Measurements from ENCODE around the gene RELA. TPM values are rescaled to one million over a fixed set of nuclear protein-coding genes. Genes with fewer than 3 reads are reported as not detected.
"Not testable (repeated sequence)": the region's sequence is repeated elsewhere in the genome, so short reads cannot be mapped to it uniquely, and the experiment has no call there.

RELA gene
- total and polyA plus RNA-seq, 7 experiments from 2014 or later, result 54.6 to 303 (median 148) TPM

DNA sequence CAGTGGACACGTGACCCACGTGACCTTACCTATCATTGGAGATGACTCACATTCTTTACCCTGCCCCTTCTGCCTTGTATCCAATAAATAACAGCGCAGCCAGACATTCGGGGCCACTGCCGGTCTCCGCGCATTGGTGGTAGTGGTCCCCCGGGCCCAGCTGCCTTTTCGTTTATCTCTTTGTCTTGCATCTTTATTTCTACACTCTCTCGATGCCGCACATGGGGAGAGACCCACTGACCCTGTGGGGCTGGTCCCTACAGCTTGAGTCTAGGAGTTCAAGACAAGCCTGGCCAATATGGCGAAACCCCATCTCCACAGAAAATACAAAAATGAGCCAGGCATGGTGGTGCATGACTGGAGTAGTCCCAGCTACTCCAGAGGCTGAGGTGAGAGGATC lies 44.3 kb upstream of the RELA start:
- ATAC-seq; H3K4me3 ChIP-seq (ENCODE audit: low read length); H3K9me3 Mint-ChIP-seq; H3K4me1 ChIP-seq (ENCODE audit: control insufficient read depth in 2 of 2, insufficient read depth in 2 of 2, low read length in 2 of 2); intact Hi-C loops (cut with micrococcal nuclease); H3K27me3 ChIP-seq (ENCODE audit: control insufficient read depth in 2 of 2, insufficient read depth in 2 of 2, low read length in 2 of 2); H3K36me3 ChIP-seq (ENCODE audit: control insufficient read depth in 2 of 3, insufficient read depth in 3 of 3, low read length in 3 of 3); H3K36me3 Mint-ChIP-seq; DNase-seq; H3K27ac ChIP-seq (ENCODE audit: low read depth, low read length); H3K9me3 ChIP-seq (ENCODE audit: control insufficient read depth in 2 of 3, low read length in 3 of 3): not testable (repeated sequence)
- CTCF ChIA-PET, result interaction anchor here (1.0 kb wide), 1 partner anchor 110 kb away, joined by 6 read pairs; no protein-coding TSS in a partner anchor
- Mint-ChIP-seq H3K27ac (peak overlapping the region in 2 of 9 donors; percentile 38 to 51), H3K27me3 (peaks cover 0 to 12% (median 0%) of the 10 kb centered on the region in 5 donors), H3K4me1 (peaks cover 0 to 18% (median 5%) of the 10 kb centered on the region in 7 donors), H3K4me3 (peak overlapping the region in 1 of 10 donors; percentile 12)
- POLR2A ChIA-PET, result interaction anchor here (0.6 kb wide), 1 partner anchor 227 kb away, joined by 3 read pairs; no protein-coding TSS in a partner anchor

- H3K27ac ChIP-seq (ENCODE audit: low read depth, low read length); H3K9me3 Mint-ChIP-seq; ATAC-seq; H3K36me3 ChIP-seq (ENCODE audit: control insufficient read depth in 2 of 3, insufficient read depth in 3 of 3, low read length in 3 of 3); H3K36me3 Mint-ChIP-seq; H3K27ac Mint-ChIP-seq; H3K4me1 ChIP-seq (ENCODE audit: control insufficient read depth in 2 of 2, insufficient read depth in 2 of 2, low read length in 2 of 2); H3K9me3 ChIP-seq (ENCODE audit: control insufficient read depth in 2 of 3, low read length in 3 of 3); H3K27me3 ChIP-seq (ENCODE audit: control insufficient read depth in 2 of 2, insufficient read depth in 2 of 2, low read length in 2 of 2); H3K4me3 ChIP-seq (ENCODE audit: low read length); POLR2A ChIA-PET: not testable (repeated sequence)
- Mint-ChIP-seq H3K4me1 (peaks cover 0 to 14% (median 4%) of the 10 kb centered on the region in 7 donors), H3K27me3 (peaks cover 0 to 12% (median 0%) of the 10 kb centered on the region in 5 donors), H3K4me3 (peak overlapping the region in 3 of 10 donors; percentile 28 to 34 (median 33))
- DNase-seq, result peak; percentile 43 to 73 (median 66)
- CTCF ChIA-PET, result interaction anchor here (1.0 to 2.5 kb wide), 6 partner anchors 10 to 316 kb away, joined by 3 to 13 read pairs (median 4); no protein-coding TSS in a partner anchor
- intact Hi-C loops (cut with micrococcal nuclease), result loop anchor here (1.0 kb wide), 4 partner anchors 80 to 316 kb away; no protein-coding TSS in a partner anchor
Observed at GRCh38 chr11:65706303-65706763, 43.6 kb upstream of the RELA start.

DNA sequence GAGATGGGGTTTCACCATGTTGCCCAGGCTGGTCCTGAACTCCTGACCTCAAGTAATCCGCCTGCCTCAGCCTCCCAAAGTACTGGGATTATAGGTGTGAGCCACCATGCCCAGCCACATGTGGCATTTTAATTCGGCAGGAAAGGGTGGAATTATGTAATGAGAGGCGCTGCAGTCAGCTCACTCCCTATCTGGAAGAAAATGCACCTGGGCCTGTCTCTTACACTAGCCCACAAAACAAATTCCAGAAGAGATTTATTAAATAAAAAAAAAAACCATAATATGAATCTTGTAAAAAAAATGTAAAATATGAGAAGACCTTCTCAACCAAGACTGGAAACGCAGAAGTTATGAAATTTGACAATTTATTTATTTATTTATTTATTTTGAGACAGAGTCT lies 41.1 kb upstream of the RELA start:
- no peak overlapping the region for H3K4me3 ChIP-seq (ENCODE audit: low read length)
- H3K9me3 Mint-ChIP-seq, result peaks cover 0 to 4% (median 0%) of the 10 kb centered on the region in 11 donors
- H3K36me3 Mint-ChIP-seq, result no peaks in the 10 kb centered on the region
- H3K4me3 Mint-ChIP-seq, result no peak overlapping the region
- no peaks in the 10 kb centered on the region for H3K27me3 ChIP-seq (ENCODE audit: control insufficient read depth in 2 of 2, insufficient read depth in 2 of 2, low read length in 2 of 2)
- no peak overlapping the region for H3K27ac ChIP-seq (ENCODE audit: low read depth, low read length)
- POLR2A ChIA-PET, result no interaction called here
- intact Hi-C loops (cut with micrococcal nuclease), result loop anchor here in 1 of 2 donors (1.0 kb wide), 1 partner anchor 31 kb away; no protein-coding TSS in a partner anchor
- CTCF ChIA-PET, result interaction anchor here (0.9 to 2.5 kb wide), 2 partner anchors 71 to 78 kb away, joined by 3 to 13 read pairs; no protein-coding TSS in a partner anchor
- ATAC-seq (no peak), DNase-seq (no peak)
- peaks cover 0 to 19% (median 0%) of the 10 kb centered on the region in 5 donors for H3K27me3 Mint-ChIP-seq
- H3K4me1 ChIP-seq (ENCODE audit: control insufficient read depth in 2 of 2, insufficient read depth in 2 of 2, low read length in 2 of 2), result no peaks in the 10 kb centered on the region
- H3K36me3 ChIP-seq (ENCODE audit: control insufficient read depth in 2 of 3, insufficient read depth in 3 of 3, low read length in 3 of 3), result no peaks in the 10 kb centered on the region
- H3K4me1 Mint-ChIP-seq, result peaks cover 0 to 7% (median 4%) of the 10 kb centered on the region in 7 donors
- H3K9me3 ChIP-seq (ENCODE audit: control insufficient read depth in 2 of 3, low read length in 3 of 3), result no peaks in the 10 kb centered on the region
- H3K27ac Mint-ChIP-seq, result no peak overlapping the region

DNA sequence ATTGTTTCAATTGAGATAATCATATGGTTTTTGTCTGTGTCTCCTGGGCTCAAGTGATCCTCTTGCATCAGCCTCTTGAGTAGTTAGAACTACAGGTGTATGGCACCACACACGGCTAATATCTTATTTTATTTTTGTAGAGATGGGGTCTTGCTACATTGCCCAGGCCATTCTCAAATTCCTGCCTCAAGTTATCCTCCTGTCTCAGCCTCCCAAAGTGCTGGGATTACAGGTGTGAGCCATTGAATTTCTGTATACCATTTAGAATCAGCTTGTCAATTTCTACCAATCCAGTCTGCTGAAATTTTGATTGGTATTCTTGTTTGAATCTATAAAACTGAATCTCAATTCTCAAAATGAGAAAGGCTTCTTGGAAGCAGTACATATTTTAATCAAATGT lies 39.0 kb upstream of the RELA start:
- ChIA-PET POLR2A (interaction anchor here (0.8 kb wide), 1 partner anchor 768 kb away, joined by 3 read pairs; no protein-coding TSS in a partner anchor), CTCF (no interaction called here)
- Mint-ChIP-seq H3K36me3 (no peaks in the 10 kb centered on the region), H3K27me3 (peaks cover 0 to 21% (median 0%) of the 10 kb centered on the region in 5 donors), H3K4me3 (no peak overlapping the region), H3K9me3 (peaks cover 0 to 4% (median 0%) of the 10 kb centered on the region in 11 donors), H3K27ac (no peak overlapping the region), H3K4me1 (peaks cover 0 to 7% (median 0%) of the 10 kb centered on the region in 7 donors)
- H3K4me1 ChIP-seq (ENCODE audit: control insufficient read depth in 2 of 2, insufficient read depth in 2 of 2, low read length in 2 of 2), result no peaks in the 10 kb centered on the region
- no peak overlapping the region for H3K27ac ChIP-seq (ENCODE audit: low read depth, low read length)
- no peak overlapping the region for H3K4me3 ChIP-seq (ENCODE audit: low read length)
- H3K36me3 ChIP-seq (ENCODE audit: control insufficient read depth in 2 of 3, insufficient read depth in 3 of 3, low read length in 3 of 3), result no peaks in the 10 kb centered on the region
- ATAC-seq, result no peak
- H3K27me3 ChIP-seq (ENCODE audit: control insufficient read depth in 2 of 2, insufficient read depth in 2 of 2, low read length in 2 of 2), result no peaks in the 10 kb centered on the region
- intact Hi-C loops (cut with micrococcal nuclease), result no loop called here
- no peak for DNase-seq
- H3K9me3 ChIP-seq (ENCODE audit: control insufficient read depth in 2 of 3, low read length in 3 of 3), result no peaks in the 10 kb centered on the region

DNA sequence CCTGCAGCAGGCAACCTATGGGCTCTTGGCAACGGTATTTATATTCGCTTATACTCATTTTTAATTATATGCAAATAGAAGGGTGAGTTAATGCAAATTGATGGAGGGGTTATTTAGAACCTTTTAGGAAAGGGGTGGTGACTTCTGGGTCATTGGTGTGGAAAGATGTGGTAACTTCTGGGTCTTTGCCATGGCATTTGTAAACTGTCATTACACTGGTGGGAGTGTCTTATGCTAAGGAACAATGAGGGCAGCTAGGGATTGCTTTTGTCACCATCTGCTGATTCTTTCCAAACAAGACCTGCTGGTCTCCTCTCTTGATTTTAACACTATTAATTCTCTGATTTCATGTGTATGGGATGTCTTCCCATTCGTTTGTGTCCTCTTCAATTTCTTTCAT lies 37.7 kb upstream of the RELA start:
- Histone ChIP-seq H3K4me3 (ENCODE audit: low read length) (no peak overlapping the region), H3K36me3 (ENCODE audit: control insufficient read depth in 2 of 3, insufficient read depth in 3 of 3, low read length in 3 of 3) (no peaks in the 10 kb centered on the region), H3K4me1 (ENCODE audit: control insufficient read depth in 2 of 2, insufficient read depth in 2 of 2, low read length in 2 of 2) (no peaks in the 10 kb centered on the region), H3K9me3 (ENCODE audit: control insufficient read depth in 2 of 3, low read length in 3 of 3) (no peaks in the 10 kb centered on the region), H3K27ac (ENCODE audit: low read depth, low read length) (no peak overlapping the region), H3K27me3 (ENCODE audit: control insufficient read depth in 2 of 2, insufficient read depth in 2 of 2, low read length in 2 of 2) (no peaks in the 10 kb centered on the region)
- Mint-ChIP-seq H3K27ac (peak overlapping the region in 1 of 9 donors; percentile 32), H3K27me3 (peaks cover 0 to 21% (median 0%) of the 10 kb centered on the region in 5 donors), H3K36me3 (no peaks in the 10 kb centered on the region), H3K4me3 (no peak overlapping the region), H3K4me1 (peaks cover 0 to 5% (median 0%) of the 10 kb centered on the region in 7 donors), H3K9me3 (peaks cover 0 to 4% (median 0%) of the 10 kb centered on the region in 11 donors)
- CTCF ChIA-PET, result no interaction called here
- intact Hi-C loops (cut with micrococcal nuclease), result no loop called here
- no peak for ATAC-seq
- POLR2A ChIA-PET, result no interaction called here
- DNase-seq, result no peak

GRCh38 chr11:65699306-65699705 lies 36.6 kb upstream of the RELA start:
- no peaks in the 10 kb centered on the region for H3K9me3 ChIP-seq (ENCODE audit: control insufficient read depth in 2 of 3, low read length in 3 of 3)
- no peak for DNase-seq
- peaks cover 0 to 4% (median 0%) of the 10 kb centered on the region in 11 donors for H3K9me3 Mint-ChIP-seq
- no peaks in the 10 kb centered on the region for H3K27me3 ChIP-seq (ENCODE audit: control insufficient read depth in 2 of 2, insufficient read depth in 2 of 2, low read length in 2 of 2)
- no peak for ATAC-seq
- CTCF ChIA-PET, result no interaction called here
- no peaks in the 10 kb centered on the region for H3K36me3 ChIP-seq (ENCODE audit: control insufficient read depth in 2 of 3, insufficient read depth in 3 of 3, low read length in 3 of 3)
- H3K27me3 Mint-ChIP-seq, result peaks cover 0 to 19% (median 0%) of the 10 kb centered on the region in 5 donors
- H3K36me3 Mint-ChIP-seq, result no peaks in the 10 kb centered on the region
- H3K4me3 Mint-ChIP-seq, result no peak overlapping the region
- intact Hi-C loops (cut with micrococcal nuclease), result no loop called here
- no peak overlapping the region for H3K27ac Mint-ChIP-seq
- POLR2A ChIA-PET, result no interaction called here
- no peak overlapping the region for H3K4me3 ChIP-seq (ENCODE audit: low read length)
- H3K27ac ChIP-seq (ENCODE audit: low read depth, low read length), result no peak overlapping the region
- peaks cover 0 to 5% (median 0%) of the 10 kb centered on the region in 7 donors for H3K4me1 Mint-ChIP-seq
- no peaks in the 10 kb centered on the region for H3K4me1 ChIP-seq (ENCODE audit: control insufficient read depth in 2 of 2, insufficient read depth in 2 of 2, low read length in 2 of 2)

GRCh38 chr11:65698205-65698604 lies 35.5 kb upstream of the RELA start:
- CTCF ChIA-PET, result interaction anchor here (1.0 kb wide), 1 partner anchor 14 kb away, joined by 4 read pairs; the partner anchor contains the start of gene KAT5
- peaks cover 0 to 4% (median 0%) of the 10 kb centered on the region in 11 donors for H3K9me3 Mint-ChIP-seq
- no peaks in the 10 kb centered on the region for H3K36me3 ChIP-seq (ENCODE audit: control insufficient read depth in 2 of 3, insufficient read depth in 3 of 3, low read length in 3 of 3)
- DNase-seq (no peak), ATAC-seq (no peak)
- intact Hi-C loops (cut with micrococcal nuclease), result no loop called here
- H3K9me3 ChIP-seq (ENCODE audit: control insufficient read depth in 2 of 3, low read length in 3 of 3), result no peaks in the 10 kb centered on the region
- H3K27ac Mint-ChIP-seq, result peak overlapping the region in 1 of 9 donors; percentile 21
- H3K36me3 Mint-ChIP-seq, result no peaks in the 10 kb centered on the region
- H3K27ac ChIP-seq (ENCODE audit: low read depth, low read length), result no peak overlapping the region
- no peak overlapping the region for H3K4me3 Mint-ChIP-seq
- POLR2A ChIA-PET, result no interaction called here
- peaks cover 0 to 5% (median 0%) of the 10 kb centered on the region in 7 donors for H3K4me1 Mint-ChIP-seq
- H3K27me3 ChIP-seq (ENCODE audit: control insufficient read depth in 2 of 2, insufficient read depth in 2 of 2, low read length in 2 of 2), result no peaks in the 10 kb centered on the region
- peaks cover 0 to 18% (median 0%) of the 10 kb centered on the region in 5 donors for H3K27me3 Mint-ChIP-seq
- no peak overlapping the region for H3K4me3 ChIP-seq (ENCODE audit: low read length)
- no peaks in the 10 kb centered on the region for H3K4me1 ChIP-seq (ENCODE audit: control insufficient read depth in 2 of 2, insufficient read depth in 2 of 2, low read length in 2 of 2)
